Hepatocyte (in vitro differentiated cells): ENCODE data around the gene PCDHGA7. TPM values are rescaled to one million over a fixed set of nuclear protein-coding genes. Genes with fewer than 3 reads are reported as not detected.

Experiments
- DNase-seq: peaks from one replicate; pipeline ENCODE4 v3.0.0-alpha.2; 2016; ENCODE audit warnings: low spot score
- H2AFZ ChIP-seq: fragments of 200-600 bp; sonication (generic); 2 replicates; pipeline ENCODE4 v1.6.0; 2016; ENCODE audit warnings: antibody characterized with exemption, mild to moderate bottlenecking
- H3K27ac ChIP-seq: fragments of 200-600 bp; sonication (generic); 2 replicates; pipeline ENCODE4 v1.5.1; 2016; ENCODE audit warnings: mild to moderate bottlenecking
- H3K27me3 ChIP-seq: fragments of 200-600 bp; sonication (generic); 2 replicates; pipeline ENCODE4 v1.6.1; 2016
- H3K36me3 ChIP-seq: fragments of 200-600 bp; sonication (generic); replicated peaks from 2 replicates; pipeline ENCODE4 v1.5.1; 2016; ENCODE audit warnings: low read depth; ENCODE audit not compliant: insufficient read depth
- H3K4me1 ChIP-seq: fragments of 200-600 bp; sonication (generic); 2 replicates; pipeline ENCODE4 v1.5.1; 2016; ENCODE audit warnings: mild to moderate bottlenecking, moderate library complexity; ENCODE audit not compliant: insufficient read depth
- H3K4me2 ChIP-seq: fragments of 200-600 bp; sonication (generic); 2 replicates; pipeline ENCODE4 v1.6.0; 2016
- H3K4me3 ChIP-seq: fragments of 200-600 bp; sonication (generic); 2 replicates; pipeline ENCODE4 v1.5.1; 2016; ENCODE audit warnings: mild to moderate bottlenecking
- H3K79me2 ChIP-seq: fragments of 200-600 bp; sonication (generic); 2 replicates; pipeline ENCODE4 v1.6.0; 2017; ENCODE audit warnings: mild to moderate bottlenecking
- H3K9me2 ChIP-seq: fragments of 200-600 bp; sonication (generic); replicated peaks from 2 replicates; pipeline ENCODE4 v1.6.0; 2017; ENCODE audit warnings: mild to moderate bottlenecking; ENCODE audit not compliant: insufficient read depth
- H3K9me3 ChIP-seq: fragments of 200-600 bp; sonication (generic); 2 replicates; pipeline ENCODE4 v1.5.1; 2016; ENCODE audit warnings: low read depth, mild to moderate bottlenecking
- H4K20me1 ChIP-seq: fragments of 200-600 bp; sonication (generic); 2 replicates; pipeline ENCODE4 v1.6.0; 2016; ENCODE audit warnings: mild to moderate bottlenecking; ENCODE audit not compliant: insufficient read depth, poor library complexity, severe bottlenecking
- CTCF ChIP-seq: fragments of 200-600 bp; sonication (generic); IDR thresholded peaks from 2 replicates; pipeline ENCODE4 v1.5.1; 2016; ENCODE audit warnings: antibody characterized with exemption, mild to moderate bottlenecking; ENCODE audit not compliant: poor library complexity
- EZH2 ChIP-seq: fragments of 200-600 bp; sonication (generic); IDR thresholded peaks from 2 replicates; pipeline ENCODE4 v1.6.1; 2016; ENCODE audit warnings: antibody characterized with exemption, mild to moderate bottlenecking, borderline replicate concordance
- EZH2phosphoT487 ChIP-seq: fragments of 200-600 bp; sonication (generic); IDR thresholded peaks from one replicate; pipeline ENCODE4 v1.6.1; 2018; ENCODE audit warnings: antibody characterized with exemption, mild to moderate bottlenecking, low read depth, moderate library complexity; ENCODE audit not compliant: unreplicated experiment, severe bottlenecking
- WGBS: methylation state at CpG from one replicate; pipeline ENCODE4 v1.1.6; 2016; ENCODE audit warnings: low lambda C conversion rate; ENCODE audit errors: missing lambda C conversion rate; 5-methylcytosine and 5-hydroxymethylcytosine counted together
- polyA plus RNA-seq: library from polyadenylated mRNA; unstranded; fragments of >200 nt; fragmentation: Nextera tagmentation; extraction: Ambion mirVana; gene quantifications from 2 replicates; pipeline ENCODE4 v1.2.1, GENCODE V29; 2016
- total RNA-seq: library from RNA; depleted of rRNA; stranded (reverse); fragments of >200 nt; gene quantifications from 2 replicates; pipeline ENCODE4 v1.2.3, GENCODE V29; 2014

PCDHGA7 gene
- total and polyA plus RNA-seq, 2 experiments from 2014 or later: 0.10 TPM; not detected in 1

- no peaks in the 10 kb centered on the region for H3K27me3 ChIP-seq
- no peak for TF ChIP-seq CTCF
- TF ChIP-seq EZH2phosphoT487: no peak
- no peak for TF ChIP-seq EZH2
- H3K36me3 ChIP-seq: no peaks in the 10 kb centered on the region
- H3K4me3 ChIP-seq: no peak overlapping the region
- peaks cover 5% of the 10 kb centered on the region for H3K9me3 ChIP-seq
- no peak for DNase-seq
- H2AFZ ChIP-seq: no peak overlapping the region
- no peaks in the 10 kb centered on the region for H3K9me2 ChIP-seq
- no peak overlapping the region for H3K27ac ChIP-seq
- H3K4me1 ChIP-seq: no peaks in the 10 kb centered on the region
- no peak overlapping the region for H3K4me2 ChIP-seq
- no peaks in the 10 kb centered on the region for H4K20me1 ChIP-seq
- 91% methylated on average over 15 of the region's 15 CpGs for WGBS
- H3K79me2 ChIP-seq: no peaks in the 10 kb centered on the region
Observed at GRCh38 chr5:141360685-141361084, 21.9 kb upstream of the PCDHGA7 start.

GRCh38 chr5:141362719-141363118 is 19.8 kb upstream of the PCDHGA7 start:
- H3K9me3 ChIP-seq: peaks cover 5% of the 10 kb centered on the region
- H3K27me3 ChIP-seq: no peaks in the 10 kb centered on the region
- no peaks in the 10 kb centered on the region for H3K4me1 ChIP-seq

GRCh38 chr5:141363952-141364660 is 18.4 kb upstream of the PCDHGA7 start, which contains the start of gene PCDHGA5:
TSS of gene PCDHGA5 (plus strand) at chr5:141364162. CDS start at chr5:141364331, 169 bp downstream.
- Histone ChIP-seq H2AFZ (no peak within 1 kb of the TSS), H3K9me3 (peaks cover 5% of the 10 kb centered on the region), H3K27me3 (no peaks in the 10 kb centered on the region), H4K20me1 (no peaks in the 10 kb centered on the region), H3K4me2 (no peak within 1 kb of the TSS), H3K79me2 (no peaks in the 10 kb centered on the region), H3K27ac (no peak within 1 kb of the TSS), H3K4me3 (no peak within 1 kb of the TSS), H3K9me2 (no peaks in the 10 kb centered on the region), H3K36me3 (no peaks in the 10 kb centered on the region), H3K4me1 (no peaks in the 10 kb centered on the region)
- no peak for TF ChIP-seq EZH2
- no peak for TF ChIP-seq EZH2phosphoT487
- TF ChIP-seq CTCF: no peak
- no peak for DNase-seq
- 96% methylated on average over 32 of the region's 34 CpGs for WGBS

More at GRCh38 chr5:141362719-141363118, 19.8 kb upstream of the PCDHGA7 start:
- Histone ChIP-seq H3K4me2 (no peak overlapping the region), H3K4me3 (no peak overlapping the region), H2AFZ (no peak overlapping the region), H3K36me3 (no peaks in the 10 kb centered on the region), H3K79me2 (no peaks in the 10 kb centered on the region), H3K9me2 (no peaks in the 10 kb centered on the region), H3K27ac (no peak overlapping the region), H4K20me1 (no peaks in the 10 kb centered on the region)
- DNase-seq: no peak
- TF ChIP-seq CTCF (no peak), EZH2 (no peak), EZH2phosphoT487 (no peak)
